HepG2 (cell line): ENCODE results near the gene TIMM13. TPM values are rescaled to one million over a fixed set of nuclear protein-coding genes. Genes with fewer than 3 reads are reported as not detected.

Experiments used
- ATAC-seq: fragments of 200-7000 bp; cut with Tn5 transposase; 3 replicates; pipeline ENCODE4 v1.9.1; 2020; ENCODE audit warnings: mild to moderate bottlenecking, moderate library complexity
- BruUV-seq: library from RNA; stranded (reverse); fragments of 400-500 nt; replicated peaks from 2 replicates; lab custom pipeline; 2021; lab: Mats Ljungman, UMichigan
- CTCF ChIA-PET: fragments of 300-600 bp; formaldehyde crosslinking; extraction: SDS; loops from one replicate; lab custom pipeline; 2021; ENCODE audit warnings: low total read pairs, inconsistent platforms, low intra/inter-chr PET ratio; lab: Yijun Ruan, JAX
- POLR2A ChIA-PET: fragments of 350-600 bp; sonication (Branson Sonifier 250); formaldehyde crosslinking; loops from one replicate; lab custom pipeline; 2020; ENCODE audit warnings: antibody characterized with exemption, inconsistent platforms; lab: Yijun Ruan, JAX
- DNase-seq: peaks from one replicate; pipeline ENCODE4 v3.0.0-alpha.2; 2015; ENCODE audit warnings: low spot score
- FAIRE-seq: peaks from 3 replicates; lab custom pipeline; 2011; peaks lifted over from hg19 to GRCh38; lab: Jason Lieb, UNC
- H2AFZ ChIP-seq: one replicate; pipeline ENCODE4 v1.6.1; 2011; ENCODE audit warnings: low read length, inconsistent platforms
- H3K27ac ChIP-seq: fragments of 300-600 bp; 3 replicates; pipeline ENCODE4 v1.8.0; 2011; ENCODE audit warnings: mixed run types, mild to moderate bottlenecking, mixed read lengths, low read length, inconsistent platforms; ENCODE audit not compliant: insufficient read depth; ENCODE audit errors: extremely low read length
- H3K27me3 ChIP-seq, 2 experiments: fragments of 200-600 bp in 1 of 2; 2 replicates in 1 of 2; 3 replicates in 1 of 2; pipeline versions ENCODE4 v1.6.0 to v1.8.0; 2011; ENCODE audit warnings: low read length in 2 of 2, mild to moderate bottlenecking in 2 of 2, moderate library complexity in 2 of 2, inconsistent platforms in 1 of 2; ENCODE audit not compliant: insufficient read depth in 2 of 2, control insufficient read depth in 1 of 2
- H3K36me3 ChIP-seq, 2 experiments: fragments of 200-600 bp in 1 of 2; replicated peaks in 1 of 2; 2 replicates in 1 of 2; 3 replicates in 1 of 2; pipeline versions ENCODE4 v1.5.1 to v1.8.0; 2011; ENCODE audit warnings: low read length in 2 of 2, inconsistent platforms in 1 of 2; ENCODE audit not compliant: insufficient read depth in 2 of 2, control insufficient read depth in 1 of 2
- H3K4me1 ChIP-seq: 2 replicates; pipeline ENCODE4 v1.5.1; 2012; ENCODE audit warnings: low read length, inconsistent platforms; ENCODE audit not compliant: insufficient read depth
- H3K4me2 ChIP-seq: 2 replicates; pipeline ENCODE4 v1.6.0; 2011; ENCODE audit warnings: low read depth, low read length, inconsistent platforms
- H3K4me3 ChIP-seq, 3 experiments: fragments of 200-600 bp in 1 of 3; sonication (generic), shearing (Covaris generic) in 1 of 3; replicated peaks in 1 of 3; 2 replicates each; pipeline ENCODE4 v1.5.1; 2011 to 2016; ENCODE audit warnings: low read length in 3 of 3, inconsistent platforms in 2 of 3, low read depth in 2 of 3, mild to moderate bottlenecking in 2 of 3, control low read depth in 1 of 3, mixed read lengths in 1 of 3; ENCODE audit not compliant: insufficient read depth in 1 of 3
- H3K79me2 ChIP-seq: one replicate; pipeline ENCODE4 v1.6.1; 2011; ENCODE audit warnings: low read length, inconsistent platforms; ENCODE audit not compliant: insufficient read depth
- H3K9ac ChIP-seq: 2 replicates; pipeline ENCODE4 v1.6.0; 2011; ENCODE audit warnings: mild to moderate bottlenecking, low read depth, low read length, inconsistent platforms; ENCODE audit not compliant: insufficient read depth
- H3K9me3 ChIP-seq: 2 replicates; pipeline ENCODE4 v1.5.1; 2012; ENCODE audit warnings: mild to moderate bottlenecking, low read length
- H4K20me1 ChIP-seq: 2 replicates; pipeline ENCODE4 v1.6.0; 2011; ENCODE audit warnings: inconsistent platforms, mild to moderate bottlenecking, low read length, moderate library complexity; ENCODE audit not compliant: insufficient read depth
- BRCA1 ChIP-seq: sonication (generic); formaldehyde crosslinking; IDR thresholded peaks from 2 replicates; pipeline ENCODE4 v1.4.0; 2020; ENCODE audit warnings: missing genetic modification reagents
- POLR2AphosphoS5 ChIP-seq: IDR thresholded peaks from 2 replicates; pipeline ENCODE4 v1.6.1; 2012; ENCODE audit warnings: low read depth, low read length
- RBFOX2 ChIP-seq: fragments of 200-400 bp; formaldehyde crosslinking; IDR thresholded peaks from 2 replicates; pipeline ENCODE4 v1.6.1; 2017; ENCODE audit warnings: low read depth, mild to moderate bottlenecking, low read length
- SMARCC2 ChIP-seq: fragments of 450-650 bp; IDR thresholded peaks from 2 replicates; pipeline ENCODE4 v1.6.1; 2017; ENCODE audit warnings: antibody characterized with exemption, mild to moderate bottlenecking
- SP4 ChIP-seq: sonication (generic); formaldehyde crosslinking; IDR thresholded peaks from 2 replicates; pipeline ENCODE4 v1.8.1; 2023; ENCODE audit warnings: mild to moderate bottlenecking, missing genetic modification reagents
- ZNF30 ChIP-seq: sonication (generic); formaldehyde crosslinking; IDR thresholded peaks from 2 replicates; pipeline ENCODE4 v1.5.0; 2020; ENCODE audit warnings: mild to moderate bottlenecking, missing genetic modification reagents
- ZNF776 ChIP-seq: sonication (generic); formaldehyde crosslinking; IDR thresholded peaks from 2 replicates; pipeline ENCODE4 v1.4.0; 2020; ENCODE audit warnings: mild to moderate bottlenecking, missing genetic modification reagents
- ZZZ3 ChIP-seq: sonication (generic); formaldehyde crosslinking; IDR thresholded peaks from 2 replicates; pipeline ENCODE4 v1.4.0; 2020; ENCODE audit warnings: missing genetic modification reagents, mild to moderate bottlenecking, borderline replicate concordance
- WGBS: methylation state at CpG from one replicate; pipeline ENCODE4 v1.1.6; 2017; ENCODE audit warnings: low lambda C conversion rate; 5-methylcytosine and 5-hydroxymethylcytosine counted together
- in situ Hi-C: cut with HindIII; loops from 2 replicates; pipeline ENCODE4 v1.10.0; 2017; ENCODE audit warnings: low pct_unique_long_range_greater_than_20kb; ENCODE audit not compliant: extremely low pct_ligation_motif_present
- intact Hi-C: fragments of 100-400 bp; cut with micrococcal nuclease; formaldehyde crosslinking; loops from one replicate; pipeline ENCODE4 v1.10.0; 2022; ENCODE audit not compliant: unreplicated experiment
- polyA plus RNA-seq, 8 experiments: library from polyadenylated mRNA; depleted of rRNA in 3 of 8; stranded (reverse) in 7 of 8; unstranded in 1 of 8; fragments of >200 nt; fragmentation: Illumina TruSeq in 4 of 8; extraction: Trizol in 4 of 8; gene quantifications; 2 replicates each; pipeline versions ENCODE4 v1.2.1 to v1.2.3, GENCODE V29; 2011 to 2016; ENCODE audit warnings: low read depth in 4 of 8, missing spikeins in 1 of 8, mixed read lengths in 1 of 8; ENCODE audit not compliant: insufficient read depth in 1 of 8
- total RNA-seq, 5 experiments: library from RNA; depleted of rRNA; stranded (reverse); fragments of >200 nt; fragmentation: Illumina TruSeq; extraction: Trizol; gene quantifications; 2 replicates each; pipeline ENCODE4 v1.2.3, GENCODE V29; 2016; ENCODE audit warnings: low read depth in 1 of 5
- TF ChIP-seq, protein P1 (sequence below): IDR thresholded peaks from 2 replicates; pipeline ENCODE4 v1.6.1; 2016; ENCODE audit warnings: low read depth, missing genetic modification reagents, missing compliant biosample characterization
- TF ChIP-seq, protein P2 (sequence below): sonication (generic); formaldehyde crosslinking; IDR thresholded peaks from 2 replicates; pipeline ENCODE4 v1.8.0; 2023; ENCODE audit warnings: mild to moderate bottlenecking, missing genetic modification reagents

TIMM13 gene
- total and polyA plus RNA-seq, 2 of the 13 experiments (the other 11 are each of a cell fraction or from before 2014, with no cell fraction given): 48.4 to 108 TPM

DNA sequence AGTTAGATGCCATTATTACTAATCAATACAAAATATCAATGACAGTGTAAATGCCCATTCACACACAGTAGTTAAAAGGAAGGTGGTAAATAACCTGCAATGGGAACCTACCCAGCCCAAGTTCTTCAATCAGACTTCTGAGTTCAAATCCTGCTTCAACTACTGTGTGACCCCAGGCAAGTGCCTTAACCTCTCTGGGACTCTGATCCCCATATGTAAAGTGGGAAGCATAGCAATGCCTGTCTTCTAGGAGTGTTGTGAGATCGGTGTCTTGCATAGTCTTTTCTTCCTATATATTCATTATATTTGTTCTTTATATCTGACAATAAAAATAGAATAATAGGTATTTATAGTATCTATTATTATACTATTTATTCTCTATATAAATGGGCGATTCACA is 6.9 kb downstream of the TIMM13 start:
- Histone ChIP-seq H3K4me2 (no peak overlapping the region), H3K4me3 (no peak overlapping the region), H3K9ac (no peak overlapping the region), H3K36me3 (peaks cover 3 to 10% of the 10 kb centered on the region in 2 experiments; a peak in 4 of 5 replicates), H3K79me2 (peaks cover 6% of the 10 kb centered on the region), H2AFZ (no peak overlapping the region), H3K4me1 (peaks cover 26% of the 10 kb centered on the region), H3K9me3 (no peaks in the 10 kb centered on the region), H4K20me1 (no peaks in the 10 kb centered on the region), H3K27me3 (no peaks in the 10 kb centered on the region), H3K27ac (no peak overlapping the region)
- intact Hi-C loops (no loop called here), in situ Hi-C loops (no loop called here)
- ChIA-PET CTCF (no interaction called here), POLR2A (no interaction called here)
- DNase-seq (no peak), ATAC-seq (no peak), FAIRE-seq (no peak)
- no TSS peak for BruUV-seq
- TF ChIP-seq RBFOX2: 0 out of 2 replicates have a peak, but pooled peaks have one; percentile 11
- TF ChIP-seq SMARCC2: no peak
- TF ChIP-seq POLR2AphosphoS5: 0 out of 2 replicates have a peak, but pooled peaks have one; percentile 19
- TF ChIP-seq SP4: no peak
- WGBS: 98% methylated on average over 2 of the region's 2 CpGs

DNA sequence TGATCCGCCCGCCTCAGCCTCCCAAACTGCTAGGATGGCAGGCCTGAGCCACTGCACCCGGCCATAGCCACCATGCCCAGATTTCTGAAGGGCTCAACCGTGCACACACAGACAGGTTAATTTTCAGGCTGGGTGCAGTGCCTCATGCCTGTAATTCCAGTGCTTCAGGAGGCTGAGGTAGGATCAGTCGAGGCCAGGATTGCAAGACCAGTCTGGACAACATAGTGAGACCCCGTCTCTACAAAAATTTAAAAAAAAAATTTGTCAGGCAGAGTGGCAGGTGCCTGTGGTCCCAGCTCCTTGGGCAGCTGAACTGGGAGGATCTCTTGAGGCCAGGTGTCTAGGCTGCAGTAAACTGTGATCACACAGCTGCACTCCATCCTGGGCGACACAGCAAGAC is 7.6 kb downstream of the TIMM13 start:
- no peak for DNase-seq
- CTCF ChIA-PET: no interaction called here
- Histone ChIP-seq H3K27me3 (no peaks in the 10 kb centered on the region), H3K9me3 (no peaks in the 10 kb centered on the region), H3K9ac (no peak overlapping the region), H3K27ac (no peak overlapping the region), H3K36me3 (peaks cover 3 to 8% of the 10 kb centered on the region in 2 experiments; a peak in 4 of 5 replicates), H2AFZ (no peak overlapping the region), H3K4me3 (no peak overlapping the region), H3K4me1 (peaks cover 26% of the 10 kb centered on the region), H3K79me2 (peaks cover 4% of the 10 kb centered on the region), H3K4me2 (no peak overlapping the region), H4K20me1 (no peaks in the 10 kb centered on the region)
- 98% methylated on average over 4 of the region's 7 CpGs for WGBS
- no peak for ATAC-seq
- intact Hi-C loops: no loop called here
- in situ Hi-C loops: no loop called here
- no peak for FAIRE-seq
- TF ChIP-seq, protein P1, sequence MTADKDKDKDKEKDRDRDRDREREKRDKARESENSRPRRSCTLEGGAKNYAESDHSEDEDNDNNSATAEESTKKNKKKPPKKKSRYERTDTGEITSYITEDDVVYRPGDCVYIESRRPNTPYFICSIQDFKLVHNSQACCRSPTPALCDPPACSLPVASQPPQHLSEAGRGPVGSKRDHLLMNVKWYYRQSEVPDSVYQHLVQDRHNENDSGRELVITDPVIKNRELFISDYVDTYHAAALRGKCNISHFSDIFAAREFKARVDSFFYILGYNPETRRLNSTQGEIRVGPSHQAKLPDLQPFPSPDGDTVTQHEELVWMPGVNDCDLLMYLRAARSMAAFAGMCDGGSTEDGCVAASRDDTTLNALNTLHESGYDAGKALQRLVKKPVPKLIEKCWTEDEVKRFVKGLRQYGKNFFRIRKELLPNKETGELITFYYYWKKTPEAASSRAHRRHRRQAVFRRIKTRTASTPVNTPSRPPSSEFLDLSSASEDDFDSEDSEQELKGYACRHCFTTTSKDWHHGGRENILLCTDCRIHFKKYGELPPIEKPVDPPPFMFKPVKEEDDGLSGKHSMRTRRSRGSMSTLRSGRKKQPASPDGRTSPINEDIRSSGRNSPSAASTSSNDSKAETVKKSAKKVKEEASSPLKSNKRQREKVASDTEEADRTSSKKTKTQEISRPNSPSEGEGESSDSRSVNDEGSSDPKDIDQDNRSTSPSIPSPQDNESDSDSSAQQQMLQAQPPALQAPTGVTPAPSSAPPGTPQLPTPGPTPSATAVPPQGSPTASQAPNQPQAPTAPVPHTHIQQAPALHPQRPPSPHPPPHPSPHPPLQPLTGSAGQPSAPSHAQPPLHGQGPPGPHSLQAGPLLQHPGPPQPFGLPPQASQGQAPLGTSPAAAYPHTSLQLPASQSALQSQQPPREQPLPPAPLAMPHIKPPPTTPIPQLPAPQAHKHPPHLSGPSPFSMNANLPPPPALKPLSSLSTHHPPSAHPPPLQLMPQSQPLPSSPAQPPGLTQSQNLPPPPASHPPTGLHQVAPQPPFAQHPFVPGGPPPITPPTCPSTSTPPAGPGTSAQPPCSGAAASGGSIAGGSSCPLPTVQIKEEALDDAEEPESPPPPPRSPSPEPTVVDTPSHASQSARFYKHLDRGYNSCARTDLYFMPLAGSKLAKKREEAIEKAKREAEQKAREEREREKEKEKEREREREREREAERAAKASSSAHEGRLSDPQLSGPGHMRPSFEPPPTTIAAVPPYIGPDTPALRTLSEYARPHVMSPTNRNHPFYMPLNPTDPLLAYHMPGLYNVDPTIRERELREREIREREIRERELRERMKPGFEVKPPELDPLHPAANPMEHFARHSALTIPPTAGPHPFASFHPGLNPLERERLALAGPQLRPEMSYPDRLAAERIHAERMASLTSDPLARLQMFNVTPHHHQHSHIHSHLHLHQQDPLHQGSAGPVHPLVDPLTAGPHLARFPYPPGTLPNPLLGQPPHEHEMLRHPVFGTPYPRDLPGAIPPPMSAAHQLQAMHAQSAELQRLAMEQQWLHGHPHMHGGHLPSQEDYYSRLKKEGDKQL (CRISPR knock-in tag): no peak
- TF ChIP-seq ZZZ3 (CRISPR knock-in tag): no peak
- no peak for TF ChIP-seq ZNF30 (CRISPR knock-in tag)
- TF ChIP-seq ZNF776: 0 out of 2 replicates have a peak, but pooled peaks have one; percentile 26
- no peak for TF ChIP-seq BRCA1 (CRISPR knock-in tag)
- TF ChIP-seq, protein P2, sequence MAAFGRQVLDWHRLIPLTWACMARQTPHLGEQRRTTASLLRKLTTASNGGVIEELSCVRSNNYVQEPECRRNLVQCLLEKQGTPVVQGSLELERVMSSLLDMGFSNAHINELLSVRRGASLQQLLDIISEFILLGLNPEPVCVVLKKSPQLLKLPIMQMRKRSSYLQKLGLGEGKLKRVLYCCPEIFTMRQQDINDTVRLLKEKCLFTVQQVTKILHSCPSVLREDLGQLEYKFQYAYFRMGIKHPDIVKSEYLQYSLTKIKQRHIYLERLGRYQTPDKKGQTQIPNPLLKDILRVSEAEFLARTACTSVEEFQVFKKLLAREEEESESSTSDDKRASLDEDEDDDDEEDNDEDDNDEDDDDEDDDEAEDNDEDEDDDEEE (CRISPR knock-in tag): no peak
- POLR2A ChIA-PET: no interaction called here
- no TSS peak for BruUV-seq
